KOPT-K1 (cell line): ENCODE results near the gene C1orf185.
"Not testable (repeated sequence)": the region's sequence is repeated elsewhere in the genome, so short reads cannot be mapped to it uniquely, and the experiment has no call there.

Experiments used
- H3K27ac ChIP-seq: fragments of 200-600 bp; sonication (generic); 2 replicates; pipeline ENCODE4 v1.5.1; 2016; ENCODE audit warnings: antibody characterized with exemption, mild to moderate bottlenecking, low read depth, low read length; ENCODE audit not compliant: poor library complexity, severe bottlenecking
- H3K36me3 ChIP-seq: fragments of 200-600 bp; sonication (generic); 2 replicates; pipeline ENCODE4 v1.5.1; 2017; ENCODE audit warnings: antibody characterized with exemption, mild to moderate bottlenecking, low read length, moderate library complexity; ENCODE audit not compliant: insufficient read depth
- H3K9me3 ChIP-seq: fragments of 200-600 bp; sonication (generic); 2 replicates; pipeline ENCODE4 v1.5.1; 2017; ENCODE audit warnings: antibody characterized with exemption, low read length, mild to moderate bottlenecking; ENCODE audit not compliant: insufficient read depth, poor library complexity, severe bottlenecking

C1orf185 gene

GRCh38 chr1:51114137-51114536, 12.1 kb downstream of the C1orf185 start:
- Histone ChIP-seq H3K27ac (no peak overlapping the region), H3K9me3 (no peaks in the 10 kb centered on the region), H3K36me3 (no peaks in the 10 kb centered on the region)

- H3K27ac ChIP-seq, result no peak overlapping the region
- no peaks in the 10 kb centered on the region for H3K9me3 ChIP-seq
- no peaks in the 10 kb centered on the region for H3K36me3 ChIP-seq
Observed at GRCh38 chr1:51115714-51116404, 13.8 kb downstream of the C1orf185 start.

DNA sequence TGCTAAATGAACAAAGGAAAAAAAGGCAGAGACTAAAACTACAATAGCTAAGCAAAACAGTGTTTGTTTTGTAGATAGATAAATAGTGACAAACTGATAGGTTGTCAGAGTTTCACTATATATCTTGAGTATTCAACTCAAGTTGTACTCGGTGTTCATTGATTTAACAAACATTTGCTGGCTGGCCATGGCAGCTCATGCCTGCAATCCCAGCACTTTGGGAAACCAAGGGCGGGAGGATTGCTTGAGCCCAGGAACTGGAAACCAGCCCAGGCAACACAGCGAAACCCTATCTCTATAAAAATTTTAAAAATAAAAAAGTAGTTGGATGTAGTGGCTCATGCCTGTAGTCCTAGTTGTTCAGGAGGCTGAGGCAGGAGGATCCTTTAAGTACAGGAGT, 17.3 kb downstream of the C1orf185 start:
- Histone ChIP-seq H3K27ac (no peak overlapping the region), H3K36me3 (no peaks in the 10 kb centered on the region), H3K9me3 (no peaks in the 10 kb centered on the region)

- Histone ChIP-seq H3K36me3 (no peaks in the 10 kb centered on the region), H3K27ac (no peak overlapping the region), H3K9me3 (no peaks in the 10 kb centered on the region)
Observed at GRCh38 chr1:51120629-51121028, 18.6 kb downstream of the C1orf185 start.

DNA sequence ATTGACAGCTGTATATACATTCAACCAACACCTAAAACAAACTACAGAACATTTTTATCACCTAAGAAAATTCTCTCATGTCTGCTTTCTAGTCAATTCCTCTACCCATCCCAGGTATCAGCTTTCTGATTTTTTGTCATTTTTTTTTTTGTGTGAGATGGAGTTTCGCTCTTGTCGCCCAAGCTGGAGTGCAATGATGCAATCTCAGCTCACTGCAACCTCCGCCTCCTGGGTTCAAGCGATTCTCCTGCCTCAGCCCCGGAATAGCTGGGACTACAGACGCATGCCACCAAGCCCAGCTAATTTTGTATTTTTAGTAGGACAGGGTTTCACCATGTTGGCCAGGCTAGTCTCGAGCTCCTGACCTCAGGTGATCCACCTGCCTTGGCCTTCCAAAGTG, 25.1 kb downstream of the C1orf185 start:
- H3K36me3 ChIP-seq, H3K27ac ChIP-seq, H3K9me3 ChIP-seq: not testable (repeated sequence)

DNA sequence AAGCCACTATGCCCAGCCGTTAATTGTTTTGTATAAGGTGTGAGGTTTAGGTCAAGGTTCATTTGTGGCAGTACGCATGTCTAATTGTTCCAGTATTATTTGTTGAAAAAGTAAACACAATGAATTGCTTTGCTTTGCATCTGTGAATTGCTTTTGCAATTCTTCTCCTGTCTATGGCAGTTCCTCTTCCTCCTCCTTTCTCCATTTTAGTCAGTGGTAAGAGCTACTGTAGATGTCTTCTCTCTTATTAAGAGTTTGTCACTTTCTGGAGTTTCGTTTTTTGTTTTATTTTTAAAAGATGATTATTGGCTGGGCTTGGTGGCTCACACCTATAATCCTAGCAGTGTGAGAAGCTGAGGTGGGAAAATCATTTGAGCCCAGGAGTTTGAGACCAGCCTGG, 29.2 kb downstream of the C1orf185 start:
- H3K27ac ChIP-seq, result no peak overlapping the region
- no peaks in the 10 kb centered on the region for H3K36me3 ChIP-seq
- H3K9me3 ChIP-seq, result peaks cover 24% of the 10 kb centered on the region

- H3K9me3 ChIP-seq, result peaks cover 24% of the 10 kb centered on the region
- no peaks in the 10 kb centered on the region for H3K36me3 ChIP-seq
- H3K27ac ChIP-seq, result no peak overlapping the region
Observed at GRCh38 chr1:51133045-51133444, 31.0 kb downstream of the C1orf185 start.

GRCh38 chr1:51137696-51138095, 35.7 kb downstream of the C1orf185 start:
- H3K27ac ChIP-seq, H3K36me3 ChIP-seq: not testable (repeated sequence)
- peaks cover 13% of the 10 kb centered on the region for H3K9me3 ChIP-seq

- Histone ChIP-seq H3K27ac (no peak overlapping the region), H3K9me3 (no peaks in the 10 kb centered on the region), H3K36me3 (no peaks in the 10 kb centered on the region)
Observed at GRCh38 chr1:51139474-51139873, 37.4 kb downstream of the C1orf185 start.

GRCh38 chr1:51147394-51147793, 45.4 kb downstream of the C1orf185 start:
- Histone ChIP-seq H3K36me3 (no peaks in the 10 kb centered on the region), H3K9me3 (no peaks in the 10 kb centered on the region), H3K27ac (no peak overlapping the region)

- peaks cover 25% of the 10 kb centered on the region for H3K9me3 ChIP-seq
- no peak overlapping the region for H3K27ac ChIP-seq
- no peaks in the 10 kb centered on the region for H3K36me3 ChIP-seq
Observed at GRCh38 chr1:51154776-51155175, 52.7 kb downstream of the C1orf185 start.

GRCh38 chr1:51156752-51157151, 54.7 kb downstream of the C1orf185 start:
- Histone ChIP-seq H3K27ac (peak overlapping the region; percentile 2), H3K9me3 (peaks cover 25% of the 10 kb centered on the region), H3K36me3 (no peaks in the 10 kb centered on the region)

- Histone ChIP-seq H3K9me3 (peaks cover 25% of the 10 kb centered on the region), H3K27ac (no peak overlapping the region), H3K36me3 (no peaks in the 10 kb centered on the region)
Observed at GRCh38 chr1:51157395-51157794, 55.4 kb downstream of the C1orf185 start.

- Histone ChIP-seq H3K9me3 (peaks cover 25% of the 10 kb centered on the region), H3K36me3 (no peaks in the 10 kb centered on the region), H3K27ac (no peak overlapping the region)
Observed at GRCh38 chr1:51158263-51158662, 56.2 kb downstream of the C1orf185 start.

DNA sequence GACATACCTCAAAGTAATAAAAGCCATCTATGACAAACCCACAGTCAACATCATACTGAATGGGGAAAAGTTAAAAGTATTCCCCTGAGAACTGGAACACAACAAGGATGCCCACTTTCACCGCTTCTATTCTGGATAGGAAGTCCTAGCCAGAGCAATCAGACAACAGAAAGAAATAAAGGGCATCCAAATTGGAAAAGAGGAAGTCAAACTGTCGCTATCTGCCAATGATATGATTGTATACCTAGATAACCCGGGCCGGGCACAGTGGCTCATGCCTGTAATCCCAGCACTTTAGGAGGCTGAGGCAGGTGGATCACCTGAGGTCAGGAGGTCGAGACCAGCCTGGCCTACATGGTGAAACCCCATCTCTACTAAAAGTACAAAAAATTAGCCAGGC, 60.5 kb downstream of the C1orf185 start:
- H3K36me3 ChIP-seq, H3K27ac ChIP-seq, H3K9me3 ChIP-seq: not testable (repeated sequence)

DNA sequence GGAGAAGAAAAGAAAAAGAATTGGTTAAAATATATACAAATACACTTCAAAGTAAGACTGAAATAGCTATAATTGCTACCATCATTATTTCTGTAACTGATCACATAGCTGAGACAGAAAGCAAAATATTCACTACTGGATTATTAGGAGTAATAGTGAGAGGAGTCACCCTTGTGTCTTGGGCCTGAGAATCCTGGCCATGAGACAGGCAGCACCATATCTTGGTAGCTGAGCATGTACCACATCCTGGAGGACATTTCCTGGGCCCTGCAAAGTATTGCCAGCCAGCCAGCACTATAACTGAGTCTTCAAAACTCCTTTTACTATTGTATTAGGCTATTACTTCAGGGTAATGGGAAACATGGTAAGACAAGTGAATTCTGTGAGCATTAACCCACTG, 63.5 kb downstream of the C1orf185 start:
- no peak overlapping the region for H3K27ac ChIP-seq
- no peaks in the 10 kb centered on the region for H3K36me3 ChIP-seq
- H3K9me3 ChIP-seq, result no peaks in the 10 kb centered on the region
